ENCODE measurements around the gene NPVF. TPM values are rescaled to one million over a fixed set of nuclear protein-coding genes. Genes with fewer than 3 reads are reported as not detected.

Gene NPVF
- total RNA-seq, 1 experiment from 2014 or later = not detected

GRCh38 chr7:25259487-25260243 lies 31.4 kb upstream of the NPVF start:
- Histone ChIP-seq H2AFZ (ENCODE audit: low read length) (no peak overlapping the region), H2AK5ac (ENCODE audit: insufficient read length, low read length) (no peak overlapping the region), H3K4me1 (ENCODE audit: insufficient read depth, low read length) (no peaks in the 10 kb centered on the region), H2BK120ac (ENCODE audit: low read depth, low read length, poor library complexity, severe bottlenecking) (no peak overlapping the region), H4K20me1 (ENCODE audit: control insufficient read depth, insufficient read depth, insufficient read length) (no peaks in the 10 kb centered on the region), H2BK5ac (ENCODE audit: insufficient read length, low read length) (no peak overlapping the region), H2BK15ac (ENCODE audit: low read depth, low read length) (no peak overlapping the region), H3K79me1 (ENCODE audit: insufficient read depth, low read depth, low read length, poor library complexity, severe bottlenecking) (no peaks in the 10 kb centered on the region), H3K56ac (ENCODE audit: insufficient read length, low read depth, low read length) (no peak overlapping the region), H3K79me2 (ENCODE audit: insufficient read depth, low read length) (no peaks in the 10 kb centered on the region), H3K23me2 (ENCODE audit: insufficient read length, low read depth, low read length, poor library complexity, severe bottlenecking) (no peaks in the 10 kb centered on the region), H3K27ac (ENCODE audit: insufficient read length, low read depth, low read length) (no peak overlapping the region), H3K9ac (ENCODE audit: extremely low read depth, insufficient read length, low read length) (no peak overlapping the region), H2BK12ac (ENCODE audit: insufficient read length, low read depth, low read length) (no peak overlapping the region), H4K91ac (ENCODE audit: insufficient read length, low read depth, low read length) (no peak overlapping the region), H3K9me3 (ENCODE audit: control insufficient read depth, low read depth, low read length) (no peaks in the 10 kb centered on the region), H3K4ac (ENCODE audit: low read depth, low read length) (no peak overlapping the region), H3K18ac (ENCODE audit: insufficient read length, low read depth, low read length) (no peak overlapping the region), H3K27me3 (ENCODE audit: insufficient read depth, low read length) (no peaks in the 10 kb centered on the region), H2BK20ac (ENCODE audit: low read depth, low read length, poor library complexity, severe bottlenecking) (no peak overlapping the region), H3K23ac (ENCODE audit: insufficient read length, low read depth, low read length) (no peak overlapping the region), H3T11ph (ENCODE audit: low read length) (no peak overlapping the region), H3K14ac (ENCODE audit: insufficient read depth, low read length) (no peak overlapping the region), H3K4me2 (ENCODE audit: insufficient read depth, insufficient read length, low read length) (no peak overlapping the region), H4K8ac (replicated peaks; ENCODE audit: insufficient read length, low read depth, low read length) (no peak overlapping the region), H4K5ac (ENCODE audit: insufficient read length, low read depth, low read length) (no peak overlapping the region)
- Mint-ChIP-seq H3K27me3 (ENCODE audit: low read depth) (peaks cover 10% of the 10 kb centered on the region), H3K27ac (no peak overlapping the region), H3K9me3 (no peaks in the 10 kb centered on the region), H3K36me3 (ENCODE audit: insufficient read depth in 1 of 3, low read depth in 3 of 3) (no peaks in the 10 kb centered on the region), H3K4me1 (peaks cover 2 to 8% of the 10 kb centered on the region in 2 experiments), H3K4me3 (no peak overlapping the region)
- no CpG with 5 or more reads among the region's 13 CpGs for WGBS (ENCODE audit: extremely low coverage, insufficient read length, low lambda C conversion rate)
- peak; percentile 78 for DNase-seq
- peak; percentile 91 for TF ChIP-seq CTCF (conservative IDR thresholded peaks at IDR 0.05)
